ENCODE measurements around the gene CFAP20.
"Not testable (repeated sequence)": the region's sequence is repeated elsewhere in the genome, so short reads cannot be mapped to it uniquely, and the experiment has no call there.

The CFAP20 gene

DNA sequence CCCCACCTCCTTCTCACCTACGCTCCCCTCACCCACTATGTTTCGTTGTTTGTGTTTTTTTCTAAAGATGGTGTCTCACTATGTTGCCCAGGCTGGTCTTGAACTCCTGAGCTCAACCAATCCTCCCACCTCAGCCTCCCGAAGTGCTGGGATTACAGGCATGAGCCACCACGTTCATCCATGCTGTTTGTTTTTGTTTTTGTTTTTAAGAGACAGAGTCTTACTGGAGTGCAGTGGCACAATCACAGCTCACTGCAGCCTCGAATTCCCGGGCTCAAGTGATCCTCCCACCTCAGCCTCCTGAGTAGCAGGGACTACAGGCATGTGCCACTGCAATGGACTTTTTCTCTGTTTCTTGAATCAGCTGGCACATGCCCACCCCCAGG, 33.6 kb downstream of the CFAP20 start:
- not testable (repeated sequence) for DNase-seq

DNA sequence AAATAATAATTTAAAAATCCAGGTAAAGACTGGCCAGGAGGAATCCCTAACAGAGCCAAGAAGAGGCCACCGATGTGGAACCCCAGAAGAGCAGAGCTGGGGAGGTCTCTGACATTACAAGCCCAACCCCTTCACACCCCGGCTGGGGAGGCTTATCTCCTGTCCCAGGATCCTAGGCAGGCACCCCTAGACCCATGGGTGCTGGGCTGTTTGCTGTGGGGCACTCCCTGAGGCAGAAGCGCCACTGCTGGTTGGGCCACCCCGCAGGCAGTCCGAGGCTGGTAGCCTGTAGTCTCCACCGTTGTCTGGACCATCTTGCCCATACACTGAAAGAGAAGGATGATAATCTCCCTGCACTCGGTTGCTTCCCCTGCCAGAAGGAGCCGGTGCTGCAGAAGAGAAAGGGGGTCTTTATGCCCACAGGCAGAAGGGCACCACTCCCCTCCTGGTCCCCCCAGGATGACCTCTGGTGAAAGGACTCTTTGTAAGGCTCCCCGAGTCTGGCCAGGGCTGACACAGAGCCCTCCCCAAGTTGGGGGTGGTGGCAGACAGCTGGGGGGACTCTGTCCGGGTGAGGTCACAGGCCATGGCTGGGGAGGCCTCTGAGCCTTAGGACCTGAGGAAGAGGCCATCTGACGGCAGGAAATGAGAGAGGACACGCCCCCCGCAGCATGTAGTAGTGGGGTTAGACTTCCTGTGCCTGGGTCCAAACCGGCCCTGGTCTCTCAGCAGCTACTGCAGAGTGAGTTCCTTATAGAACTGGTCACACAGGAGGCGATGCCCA, 34.2 kb downstream of the CFAP20 start:
- no peak for DNase-seq

GRCh38 chr16:58094026-58094425, 35.2 kb downstream of the CFAP20 start:
- DNase-seq = no peak

GRCh38 chr16:58090396-58090795, 38.8 kb downstream of the CFAP20 start:
- not testable (repeated sequence) for DNase-seq

DNA sequence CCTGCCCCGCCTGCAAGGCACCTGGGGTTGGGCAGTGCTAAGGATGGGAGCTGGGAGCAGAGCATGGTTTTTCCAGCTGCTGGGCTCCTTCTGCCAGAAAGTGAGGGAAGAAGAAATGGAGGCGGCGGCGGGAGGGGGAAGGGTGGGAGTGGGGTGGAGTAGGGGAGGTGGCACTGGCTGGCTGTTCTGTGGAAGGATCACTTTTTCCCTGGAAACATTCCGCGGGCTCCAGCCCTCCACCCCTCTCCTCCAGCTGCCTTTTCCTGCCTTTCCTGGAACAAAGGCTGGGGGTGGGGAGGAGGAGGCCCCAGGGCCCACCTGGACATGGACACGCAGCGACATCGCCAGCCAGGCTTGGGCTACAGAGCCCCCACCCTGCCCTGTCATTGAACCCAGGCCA, 41.1 kb downstream of the CFAP20 start:
- DNase-seq = no peak

DNA sequence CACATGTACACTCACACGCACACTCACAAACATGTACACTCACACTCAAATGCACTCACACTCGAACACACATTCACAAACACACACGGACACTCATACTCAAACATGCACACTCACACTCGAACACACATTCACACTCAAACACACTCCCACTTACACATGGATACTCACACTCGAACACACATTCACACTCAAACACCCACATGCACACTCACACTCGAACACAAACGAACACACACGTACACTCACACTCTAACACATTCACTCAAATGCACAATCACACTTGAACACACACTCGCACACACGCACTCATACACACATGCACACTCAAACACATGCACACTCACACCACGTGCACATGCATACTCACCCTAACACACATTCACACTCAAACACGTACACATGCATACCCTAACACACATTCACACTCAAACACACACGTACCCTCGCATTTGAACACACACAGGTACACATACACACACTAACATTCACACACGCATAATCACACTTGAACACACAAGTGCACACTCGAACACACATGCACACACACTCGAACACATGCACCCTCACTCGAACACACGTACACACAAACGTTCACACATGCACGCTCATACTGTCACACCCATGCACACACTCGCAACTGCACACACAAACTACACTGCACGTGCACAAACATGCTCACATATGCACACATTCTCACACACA, 41.8 kb downstream of the CFAP20 start:
- DNase-seq = no peak

GRCh38 chr16:58086381-58087208, 42.6 kb downstream of the CFAP20 start:
- DNase-seq = no peak

- DNase-seq = no peak
These were observed 43.5 kb downstream of the CFAP20 start for GRCh38 chr16:58085584-58086251.

- DNase-seq = no peak
These were observed 44.0 kb downstream of the CFAP20 start for GRCh38 chr16:58085171-58085570.

DNA sequence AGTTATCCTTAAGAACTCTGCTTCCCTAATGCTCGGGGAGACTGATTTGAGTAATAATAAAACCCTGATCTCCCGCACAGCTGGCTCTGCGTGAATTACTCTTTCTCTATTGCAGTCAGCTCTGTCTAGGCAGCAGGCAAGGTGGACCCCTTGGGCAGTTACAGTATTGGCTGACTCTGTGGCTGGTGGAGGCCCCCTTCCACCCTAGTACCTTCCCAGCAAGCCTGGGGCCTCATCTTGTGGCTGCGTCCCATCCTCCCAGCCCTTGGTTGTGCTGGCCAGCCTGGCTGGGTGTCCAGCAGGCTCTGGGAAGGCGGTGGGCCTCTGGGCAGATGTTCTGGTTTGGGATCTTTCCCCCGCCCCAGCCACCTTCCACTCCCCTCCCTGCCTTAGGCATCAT, 44.5 kb downstream of the CFAP20 start:
- no peak for DNase-seq

- DNase-seq = no peak
These were observed 46.8 kb downstream of the CFAP20 start for GRCh38 chr16:58082381-58082780.

- not testable (repeated sequence) for DNase-seq
These were observed 48.5 kb downstream of the CFAP20 start for GRCh38 chr16:58080657-58081056.

DNA sequence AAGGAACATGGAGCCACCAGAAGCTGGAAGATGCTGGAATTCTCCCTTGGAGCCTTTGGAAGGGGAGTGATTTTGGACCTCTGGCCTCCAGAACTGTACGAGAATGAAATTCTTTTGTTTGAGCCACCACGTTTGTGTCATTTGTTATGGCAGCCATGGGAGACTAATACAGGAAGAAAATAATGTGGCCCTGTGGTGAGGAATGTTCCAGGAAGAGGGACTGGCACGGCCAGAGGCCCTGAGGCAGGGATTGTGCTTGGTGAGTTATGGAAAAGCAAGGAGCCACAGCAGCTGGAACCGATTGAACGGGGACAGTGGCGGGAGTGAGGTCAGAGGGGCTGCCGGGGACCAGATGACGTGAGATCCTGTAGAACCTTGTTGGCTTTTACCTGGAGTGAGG, 51.4 kb downstream of the CFAP20 start:
- no peak for DNase-seq

DNA sequence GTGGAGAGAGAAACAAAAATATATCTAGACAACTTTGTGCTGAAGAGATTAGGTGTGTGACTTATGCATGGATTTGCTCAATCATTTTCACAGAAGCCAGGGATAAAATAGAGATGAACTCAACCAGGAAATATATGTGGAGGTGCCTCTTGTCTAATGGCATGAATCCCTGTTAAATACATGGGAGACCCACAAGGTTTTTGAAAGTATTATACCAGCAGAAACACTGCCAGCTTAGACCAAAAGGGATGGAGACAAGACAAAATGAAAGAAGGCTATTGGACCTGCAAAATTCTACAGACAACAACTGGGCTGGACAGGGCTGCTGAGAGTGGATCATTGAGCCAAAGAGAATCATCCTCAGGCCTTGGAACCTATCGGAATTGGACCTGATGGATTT, 52.7 kb downstream of the CFAP20 start:
- no peak for DNase-seq

- no peak for DNase-seq
These were observed 54.5 kb downstream of the CFAP20 start for GRCh38 chr16:58074657-58075056.

DNA sequence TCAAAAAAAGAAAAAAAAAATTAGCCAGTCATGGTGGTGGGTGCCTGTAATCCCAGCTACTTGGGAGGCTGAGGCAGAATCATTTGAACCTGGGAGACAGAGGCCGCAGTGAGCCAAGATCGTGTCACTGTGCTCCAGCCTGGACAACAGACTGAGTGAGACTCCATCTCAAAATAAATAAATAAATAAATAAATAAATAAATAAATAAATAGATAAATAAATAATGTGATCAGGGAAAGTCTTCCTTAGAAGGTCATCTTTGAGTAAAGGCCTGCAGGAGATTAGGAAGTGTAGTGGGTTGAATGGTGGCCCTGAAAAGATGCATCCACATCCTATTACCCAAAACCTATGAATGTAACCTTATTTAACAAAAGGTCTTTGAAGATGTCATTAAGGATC, 56.1 kb downstream of the CFAP20 start:
- not testable (repeated sequence) for DNase-seq

- DNase-seq = not testable (repeated sequence)
These were observed 57.0 kb downstream of the CFAP20 start for GRCh38 chr16:58072134-58072533.

DNA sequence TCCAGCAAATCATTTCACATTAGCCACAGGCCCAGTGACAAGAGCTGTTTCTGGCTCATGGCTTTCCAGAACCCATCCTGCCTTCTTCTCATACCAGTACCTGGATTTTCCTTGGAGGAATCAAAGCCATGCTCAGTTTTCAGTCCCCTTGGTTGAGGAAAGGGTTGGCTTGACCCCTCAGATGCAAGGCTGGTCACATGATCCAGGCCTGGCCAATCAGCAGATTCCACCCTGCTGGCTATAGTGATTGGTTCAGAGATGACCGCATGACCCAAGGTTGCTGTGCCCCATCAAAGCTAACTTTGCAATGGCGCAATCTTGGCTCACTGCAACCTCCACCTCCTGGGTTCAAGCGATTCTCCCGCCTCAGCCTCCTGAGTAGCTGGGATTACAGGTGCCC, 58.6 kb downstream of the CFAP20 start:
- DNase-seq = no peak
